GM06990 (cell line): ENCODE measurements around the gene NRM.

Experiments used
- DNase-seq: peaks from one replicate; pipeline ENCODE4 v3.0.0-alpha.2; 2011; ENCODE audit not compliant: insufficient read length; ENCODE audit errors: extremely low read depth
- H3K27me3 ChIP-seq: replicated peaks from 2 replicates; pipeline ENCODE4 v1.6.0; 2011; ENCODE audit warnings: low read length; ENCODE audit not compliant: control insufficient read depth, insufficient read depth
- H3K36me3 ChIP-seq: 2 replicates; pipeline ENCODE4 v1.5.1; 2011; ENCODE audit warnings: low read length; ENCODE audit not compliant: control insufficient read depth, insufficient read depth
- H3K4me3 ChIP-seq: replicated peaks from 2 replicates; pipeline ENCODE4 v1.5.1; 2011; ENCODE audit warnings: low read depth, mild to moderate bottlenecking, control low read depth, low read length
- CTCF ChIP-seq: IDR thresholded peaks from 2 replicates; pipeline ENCODE4 v1.5.1; 2011; ENCODE audit warnings: low read length, control low read depth, mild to moderate bottlenecking, inconsistent platforms; ENCODE audit not compliant: insufficient read depth, poor library complexity, severe bottlenecking

The NRM gene

GRCh38 chr6:30683183-30683979, 7.4 kb downstream of the NRM start:
- Histone ChIP-seq H3K36me3 (peaks cover 7% of the 10 kb centered on the region), H3K4me3 (peak overlapping the region; percentile 95), H3K27me3 (no peaks in the 10 kb centered on the region)
- no peak for TF ChIP-seq CTCF
- DNase-seq = no peak

GRCh38 chr6:30682143-30683117, 8.4 kb downstream of the NRM start:
- peak; percentile 91 for DNase-seq

GRCh38 chr6:30681766-30682142, 9.0 kb downstream of the NRM start:
- peak; percentile 18 for DNase-seq
- Histone ChIP-seq H3K36me3 (peaks cover 16% of the 10 kb centered on the region), H3K4me3 (peak overlapping the region; percentile 95), H3K27me3 (no peaks in the 10 kb centered on the region)
- TF ChIP-seq CTCF = no peak

More at GRCh38 chr6:30682143-30683117, 8.4 kb downstream of the NRM start:
- TF ChIP-seq CTCF = no peak
- Histone ChIP-seq H3K36me3 (peaks cover 12% of the 10 kb centered on the region), H3K27me3 (no peaks in the 10 kb centered on the region), H3K4me3 (peak overlapping the region; percentile 95)

DNA sequence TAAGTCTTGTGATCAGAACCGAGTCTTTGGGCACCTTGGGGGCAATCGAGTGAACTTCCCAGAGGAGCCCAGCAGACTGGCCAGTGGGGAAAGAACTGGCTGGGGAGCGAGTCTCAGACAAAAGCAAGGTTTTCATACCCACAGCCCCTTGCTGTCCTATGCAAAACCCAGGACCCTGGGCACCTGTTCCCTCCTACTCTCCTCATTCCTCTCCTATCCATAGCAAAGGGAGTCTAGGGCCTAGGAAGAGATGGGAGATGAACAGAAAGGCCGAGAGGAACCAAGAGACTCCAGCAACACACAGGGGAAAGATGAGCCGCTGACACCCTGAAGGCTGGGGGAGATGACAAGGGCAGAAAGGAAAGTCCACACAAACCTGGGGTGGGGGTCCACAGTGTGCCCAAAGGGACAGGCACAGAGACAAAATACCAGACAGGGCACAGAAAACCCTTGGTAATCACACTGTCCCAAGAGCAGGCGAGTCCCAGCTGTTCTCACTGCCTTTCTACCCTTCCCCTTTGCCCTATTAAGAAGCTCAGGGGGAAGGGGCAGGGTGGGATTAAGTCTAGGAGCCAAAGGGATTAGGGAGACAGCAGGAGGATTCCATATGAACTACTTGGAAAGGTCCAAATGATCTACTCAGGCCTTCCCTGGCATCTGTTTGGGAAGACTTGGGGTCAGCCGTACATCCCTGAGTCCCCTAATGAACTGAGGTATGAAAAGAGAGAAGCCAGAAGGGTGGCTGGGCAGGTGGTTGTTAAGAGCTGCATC, 10.8 kb downstream of the NRM start:
- no peak for TF ChIP-seq CTCF
- Histone ChIP-seq H3K36me3 (peaks cover 22% of the 10 kb centered on the region), H3K4me3 (peak overlapping the region; percentile 51)

DNA sequence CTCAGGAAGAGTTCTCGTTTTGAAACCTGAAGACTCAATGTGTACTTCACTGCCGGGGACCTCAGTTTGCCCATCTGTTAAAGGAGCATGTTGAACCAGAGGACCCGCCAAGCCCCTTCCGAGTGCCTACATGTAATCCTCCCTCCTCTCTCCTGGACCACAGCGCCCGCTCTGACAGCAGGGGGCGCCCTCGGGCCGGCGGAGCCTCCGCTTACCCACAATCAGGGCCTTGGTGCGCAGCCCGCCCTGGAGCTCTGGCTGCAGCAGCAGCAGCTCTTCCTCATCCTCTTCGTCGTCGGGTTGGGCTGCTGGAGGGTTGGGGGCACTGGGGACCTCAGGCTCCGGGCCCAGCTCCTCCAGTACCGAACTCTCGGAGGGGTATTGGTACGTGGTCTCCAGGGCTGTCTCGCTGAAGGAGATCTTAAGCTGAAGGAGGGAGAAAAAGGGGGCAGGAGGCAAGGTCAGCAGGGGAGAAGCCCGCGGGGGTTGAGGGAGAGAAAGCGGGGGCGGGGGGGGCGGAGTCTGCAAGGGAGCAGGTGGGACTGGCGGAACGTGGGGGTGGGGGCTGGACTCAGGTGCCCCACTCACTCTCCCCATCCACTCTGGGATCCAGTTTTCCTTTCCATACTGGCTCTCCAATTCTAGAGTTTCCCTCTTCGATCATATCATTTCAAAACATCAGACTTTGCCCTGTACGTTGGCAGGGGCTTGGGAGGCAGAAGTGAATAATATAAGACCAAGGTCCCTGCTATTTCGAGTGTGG, 11.6 kb downstream of the NRM start:
- Histone ChIP-seq H3K36me3 (peaks cover 22% of the 10 kb centered on the region), H3K27me3 (no peaks in the 10 kb centered on the region), H3K4me3 (peak overlapping the region; percentile 51)
- TF ChIP-seq CTCF = peak; percentile 99
- peak; percentile 91 for DNase-seq

More for the DNA sequence above, 10.8 kb downstream of the NRM start:
- no peak for DNase-seq
- H3K27me3 ChIP-seq = no peaks in the 10 kb centered on the region
